HG03060 (cell line): ENCODE results near the gene LLPH.

Source experiments
- ATAC-seq: cut with Tn5 transposase; IDR thresholded peaks from one replicate; pipeline ENCODE4 v1.9.1; 2021; ENCODE audit warnings: low read depth, moderate number of reproducible peaks; ENCODE audit not compliant: unreplicated experiment

LLPH gene

DNA sequence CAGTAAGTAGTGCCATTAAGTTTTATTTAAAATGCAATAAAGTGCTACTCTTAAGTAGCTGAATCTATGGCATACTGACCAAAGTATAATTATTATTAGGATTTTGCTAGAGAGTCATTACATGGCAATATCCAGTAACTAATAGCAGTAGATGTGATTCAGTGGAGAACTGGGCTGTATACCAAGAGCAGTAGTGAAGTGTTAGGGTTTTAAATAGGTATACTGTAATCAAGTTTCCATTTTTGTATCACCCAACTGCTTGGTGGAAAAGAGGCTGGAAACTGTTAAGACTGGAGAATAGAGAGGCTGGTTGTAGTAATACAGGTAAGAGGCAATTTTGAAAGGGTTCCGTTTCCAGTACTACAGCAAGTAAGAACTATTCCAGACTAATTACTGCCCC, 13.3 kb upstream of the LLPH start:
- no peak for ATAC-seq

GRCh38 chr12:66142826-66143225, 12.3 kb upstream of the LLPH start:
- no peak for ATAC-seq

- ATAC-seq: no peak
Observed at GRCh38 chr12:66141299-66141698, 10.7 kb upstream of the LLPH start.

DNA sequence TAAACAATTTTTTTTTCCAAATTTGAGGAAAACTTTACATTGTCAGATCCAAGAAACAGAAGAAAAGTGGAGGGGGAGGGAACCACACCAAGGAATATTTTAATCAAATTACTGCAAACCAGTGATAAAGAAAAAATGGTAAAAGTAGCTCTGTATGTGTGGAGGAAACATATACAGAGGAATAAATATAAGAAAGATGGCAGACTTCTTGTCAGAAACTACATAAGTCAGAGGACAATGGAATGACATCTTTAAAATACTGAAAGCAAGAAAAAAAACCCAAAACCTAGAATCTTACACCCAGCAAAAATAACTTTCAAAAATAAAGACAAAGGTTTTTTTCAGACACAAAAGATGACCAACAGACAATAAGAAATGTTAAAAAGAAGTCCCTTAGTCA, 10.2 kb upstream of the LLPH start:
- ATAC-seq: no peak

- ATAC-seq: no peak
Observed at GRCh38 chr12:66139328-66139727, 8.8 kb upstream of the LLPH start.

- no peak for ATAC-seq
Observed at GRCh38 chr12:66137937-66138336, 7.4 kb upstream of the LLPH start.

DNA sequence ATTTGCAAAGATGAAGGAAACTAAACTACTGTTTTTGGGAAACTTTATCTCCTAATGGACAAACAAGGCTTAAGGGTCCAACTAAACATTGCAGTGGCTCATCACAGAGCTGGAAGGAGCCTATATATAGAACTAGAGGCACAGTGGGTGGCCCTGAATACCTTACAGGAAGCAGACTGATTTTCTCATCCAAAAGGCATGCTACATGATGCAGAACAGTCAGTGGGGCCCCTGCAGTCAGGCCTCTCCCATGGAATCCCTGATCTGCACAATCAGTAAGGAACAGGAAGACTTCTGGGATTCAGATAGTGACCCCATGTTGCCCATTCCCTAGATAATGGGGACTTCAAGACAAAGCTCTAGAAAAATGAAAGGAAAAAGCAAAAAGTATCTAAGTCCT, 1.9 kb upstream of the LLPH start:
- no peak for ATAC-seq

DNA sequence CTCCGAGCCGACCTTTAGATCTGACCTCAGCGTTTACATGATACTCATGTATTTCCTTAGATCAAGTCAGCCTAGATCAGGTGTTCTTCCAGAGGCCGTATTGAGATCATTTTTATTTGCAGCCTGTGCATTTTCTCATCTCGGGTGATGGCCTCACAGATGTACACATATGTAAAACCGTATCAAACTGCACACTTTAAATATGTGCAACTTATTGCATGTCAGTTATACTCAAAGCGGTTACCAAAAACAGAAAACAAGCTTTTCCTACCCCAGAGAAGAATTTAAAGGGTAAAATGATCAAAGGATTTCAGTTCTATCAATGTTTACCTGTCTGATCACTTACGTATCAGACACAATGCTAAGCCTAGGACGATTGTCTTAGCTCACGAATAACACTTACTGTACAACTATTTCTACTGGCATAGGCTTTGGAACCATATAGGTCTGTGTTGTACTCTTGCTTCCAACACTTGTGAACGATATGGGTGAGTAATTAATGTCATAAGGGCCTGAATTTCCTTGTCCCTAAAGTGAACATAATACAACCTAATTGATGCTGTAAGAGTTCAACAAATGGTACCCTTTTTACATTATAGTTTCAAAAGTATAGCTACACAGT, 628 bp upstream of the LLPH start:
- ATAC-seq: peak; percentile 6

DNA sequence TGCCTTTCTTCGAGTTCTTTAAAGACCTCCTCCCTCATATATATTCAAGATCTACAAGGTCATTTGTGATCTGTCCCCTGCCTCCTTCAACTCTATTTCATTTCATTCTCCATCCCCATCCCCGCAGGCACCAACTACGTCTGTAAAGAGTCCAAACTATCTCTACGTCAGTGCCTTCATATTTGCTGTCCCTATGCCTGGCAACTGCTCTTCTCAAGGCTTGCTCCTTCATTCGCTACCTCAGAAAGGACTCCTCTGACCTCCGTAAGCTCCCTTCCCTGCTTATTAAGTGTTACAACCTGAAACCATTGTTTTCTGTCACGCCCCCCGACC, 650 bp downstream of the LLPH start:
- no peak for ATAC-seq

DNA sequence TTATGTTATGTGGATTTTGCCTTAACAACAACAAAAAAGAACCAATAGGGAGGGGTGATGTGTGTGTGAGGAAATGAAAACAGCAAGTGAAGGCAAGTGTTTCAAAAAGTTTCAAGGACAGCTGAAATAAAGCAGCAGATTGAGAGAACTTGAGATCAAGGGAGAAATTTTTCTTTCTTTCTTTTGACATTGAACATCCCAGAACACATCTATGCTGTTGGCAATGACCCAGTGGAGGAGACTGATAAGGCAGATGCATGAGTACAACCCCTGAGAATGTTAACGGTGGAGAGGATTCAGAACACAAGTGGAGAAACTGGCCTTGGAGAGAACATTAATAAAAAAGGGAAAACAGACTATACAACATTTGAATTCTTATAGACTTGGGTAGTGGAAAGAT, 2.9 kb downstream of the LLPH start:
- ATAC-seq: no peak

DNA sequence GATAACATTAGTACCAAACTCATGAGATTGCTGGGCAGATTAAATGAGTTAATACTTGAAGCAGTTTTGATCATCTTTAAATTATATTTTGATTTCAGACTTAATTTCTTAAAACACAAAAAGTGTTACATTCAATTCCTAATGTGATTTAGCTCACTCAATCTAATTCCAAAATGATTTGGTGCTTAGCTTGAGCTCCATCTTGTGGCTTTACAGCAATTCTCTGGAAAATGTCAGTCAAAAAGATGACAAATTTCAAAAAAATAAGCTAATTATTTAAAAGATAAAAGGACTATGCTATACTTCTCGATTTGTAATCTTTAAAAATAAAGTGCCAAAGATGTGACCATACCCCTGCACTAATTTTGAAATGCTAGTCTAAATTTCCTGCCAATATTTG, 10.1 kb downstream of the LLPH start:
- ATAC-seq: no peak

- no peak for ATAC-seq
Observed at GRCh38 chr12:66119870-66120241, 10.7 kb downstream of the LLPH start.

DNA sequence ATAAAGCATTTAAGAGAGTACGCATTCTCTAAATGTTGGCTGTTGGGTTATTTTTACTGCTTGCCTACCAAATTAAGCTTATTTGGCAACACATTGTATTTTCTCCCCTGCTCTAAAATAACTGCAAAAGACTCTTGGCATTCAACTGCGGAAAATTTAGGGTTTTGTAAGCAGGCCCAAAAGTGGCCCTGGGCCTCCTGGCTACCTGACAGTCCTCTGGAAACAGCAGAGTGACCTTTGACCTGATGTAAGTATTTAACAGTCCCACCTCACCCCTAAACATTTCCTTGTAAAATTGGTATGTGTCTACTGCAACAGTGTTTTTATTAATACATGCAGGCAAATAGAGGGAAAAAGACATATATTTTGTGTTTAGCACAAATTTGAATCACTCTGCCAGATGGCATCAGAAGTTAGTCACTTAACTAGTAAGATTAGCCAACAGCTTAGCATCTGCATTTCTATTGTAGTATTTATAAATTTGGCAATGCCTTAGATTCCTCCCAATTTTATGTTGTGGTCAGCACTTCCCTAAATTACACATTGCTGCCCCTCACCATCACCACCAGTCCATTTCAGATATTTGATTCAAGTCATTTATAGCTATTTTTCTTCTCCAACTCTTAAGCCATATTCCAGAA, 11.2 kb downstream of the LLPH start:
- ATAC-seq: no peak

- no peak for ATAC-seq
Observed at GRCh38 chr12:66118240-66118891, 12.2 kb downstream of the LLPH start.

- ATAC-seq: no peak
Observed at GRCh38 chr12:66117242-66117641, 13.3 kb downstream of the LLPH start.

- ATAC-seq: no peak
Observed at GRCh38 chr12:66115071-66115600, 15.4 kb downstream of the LLPH start.

DNA sequence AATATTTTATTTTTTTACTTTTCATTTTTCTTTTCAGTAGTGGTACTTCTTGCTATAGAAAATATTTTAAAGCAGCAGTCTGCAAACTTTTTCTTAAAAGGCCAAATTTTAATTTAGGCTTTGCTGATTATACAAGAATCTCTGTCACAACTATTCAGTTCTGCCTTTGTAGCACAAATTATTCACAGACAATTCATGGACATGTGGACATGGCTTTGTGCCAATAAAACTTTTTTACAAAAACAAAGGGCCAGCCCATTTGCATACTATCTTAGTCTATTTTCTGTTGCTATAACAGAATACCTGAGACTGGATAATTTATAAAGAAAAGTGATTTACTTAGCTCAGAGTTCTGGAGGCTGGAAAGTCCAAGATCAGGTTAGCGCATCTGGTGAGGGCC, 17.1 kb downstream of the LLPH start:
- ATAC-seq: no peak

GRCh38 chr12:66111605-66112004, 18.9 kb downstream of the LLPH start:
- ATAC-seq: no peak

- ATAC-seq: no peak
Observed at GRCh38 chr12:66109056-66109455, 21.5 kb downstream of the LLPH start.

DNA sequence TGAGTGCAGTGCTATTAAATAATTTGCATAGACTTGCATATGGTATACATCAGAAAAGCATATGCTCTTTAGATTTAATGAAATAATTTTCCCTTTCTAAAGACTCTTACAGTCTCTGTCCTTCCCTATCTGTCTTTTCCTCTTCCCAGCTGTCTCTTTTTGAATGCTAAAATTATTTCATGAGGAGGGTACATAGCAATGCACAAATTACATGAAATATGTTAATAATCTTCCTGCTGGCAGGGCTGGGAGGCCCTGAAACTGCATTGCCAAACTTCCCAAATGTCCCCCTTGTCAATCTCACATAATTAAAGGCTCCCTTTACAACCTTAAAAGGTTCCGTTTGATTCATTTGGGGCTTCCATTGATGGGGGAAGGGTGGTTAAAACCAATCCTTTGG, 22.2 kb downstream of the LLPH start:
- no peak for ATAC-seq

GRCh38 chr12:66107451-66107915, 23.1 kb downstream of the LLPH start:
- peak; percentile 81 for ATAC-seq
